ENCODE measurements around the gene PCGF2. TPM values are rescaled to one million over a fixed set of nuclear protein-coding genes. Genes with fewer than 3 reads are reported as not detected.

Gene PCGF2
- 19.3 TPM for total RNA-seq

DNA sequence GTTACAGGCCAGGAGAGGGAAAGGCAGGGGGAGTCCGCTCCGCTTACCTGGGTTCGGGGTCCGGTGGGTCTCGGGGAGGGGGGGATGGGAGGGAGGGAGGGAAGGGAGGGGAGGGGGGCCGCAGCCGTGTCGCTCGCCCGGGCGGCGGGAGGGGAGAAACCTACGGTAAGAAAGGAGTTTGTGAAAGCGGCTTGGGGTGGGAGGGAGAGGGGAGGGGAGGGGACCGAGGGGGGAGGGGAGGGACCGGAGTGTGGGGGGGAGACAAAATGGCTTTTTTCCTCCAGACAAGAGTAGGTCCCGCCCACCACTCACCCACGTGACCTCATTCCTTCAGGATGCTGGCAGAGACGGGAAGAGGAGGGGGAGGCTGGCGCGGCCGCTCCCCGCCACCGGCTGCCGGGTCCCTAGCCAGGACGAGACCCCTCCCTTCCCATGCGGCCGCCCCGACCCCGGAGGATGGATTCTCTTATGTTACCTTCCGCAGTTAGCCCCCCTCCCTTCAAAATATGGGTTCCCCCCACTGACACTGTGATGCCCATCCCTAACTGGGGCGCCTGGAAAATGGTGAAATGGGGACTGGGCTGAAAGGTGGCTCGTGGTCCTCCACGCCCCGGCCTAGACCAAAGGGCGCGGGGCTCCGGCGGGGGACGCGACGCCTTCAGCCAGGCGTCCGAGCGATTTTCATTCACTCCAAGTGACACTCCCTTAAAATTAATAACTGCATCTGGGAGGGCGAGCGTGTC is at the start of gene PCGF2:
TSS of gene PCGF2 (minus strand) at position 188 of the 743 bp plus-strand sequence. CDS start 7,934 bp downstream, outside the sequence.

DNA sequence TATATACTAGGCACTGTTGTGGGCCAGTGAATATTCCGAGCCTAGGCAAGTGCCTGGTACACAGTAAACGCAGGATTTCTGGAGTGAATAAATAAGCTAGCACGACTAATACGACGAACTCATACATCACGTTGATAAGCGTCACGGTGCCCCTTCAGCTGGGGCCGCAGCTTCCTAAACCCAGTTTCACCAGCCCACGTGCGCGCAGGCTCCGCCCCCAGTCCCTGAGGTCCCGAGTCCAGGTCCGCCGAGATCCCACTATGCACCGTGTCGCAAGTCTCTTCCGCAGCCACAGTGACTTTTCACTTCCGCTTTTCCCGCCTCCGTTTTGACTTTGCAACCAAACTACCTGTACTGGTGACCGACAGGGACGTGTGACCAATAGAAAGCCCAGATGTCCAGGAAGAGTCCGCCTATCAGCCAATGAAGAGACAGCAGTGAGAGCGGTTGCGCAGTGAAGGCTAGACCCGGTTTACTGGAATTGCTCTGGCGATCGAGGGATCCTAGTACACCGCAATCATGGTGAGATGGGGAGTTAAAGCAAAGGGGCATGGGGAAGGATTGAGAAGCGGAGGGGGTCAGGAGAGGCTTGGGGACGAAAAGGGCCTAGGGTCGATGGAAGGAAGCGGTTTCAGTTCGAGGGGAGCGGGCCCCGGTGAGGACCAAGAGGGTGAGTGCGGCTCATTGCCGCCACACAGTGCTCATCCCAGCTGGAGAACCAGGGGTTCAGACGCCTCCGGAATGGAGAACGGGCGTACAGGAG is 4.4 kb upstream of the PCGF2 start, which contains the start of gene PSMB3:
TSS of gene PSMB3 (plus strand) at position 434 of the 763 bp plus-strand sequence. CDS start at position 520, 86 bp downstream.

DNA sequence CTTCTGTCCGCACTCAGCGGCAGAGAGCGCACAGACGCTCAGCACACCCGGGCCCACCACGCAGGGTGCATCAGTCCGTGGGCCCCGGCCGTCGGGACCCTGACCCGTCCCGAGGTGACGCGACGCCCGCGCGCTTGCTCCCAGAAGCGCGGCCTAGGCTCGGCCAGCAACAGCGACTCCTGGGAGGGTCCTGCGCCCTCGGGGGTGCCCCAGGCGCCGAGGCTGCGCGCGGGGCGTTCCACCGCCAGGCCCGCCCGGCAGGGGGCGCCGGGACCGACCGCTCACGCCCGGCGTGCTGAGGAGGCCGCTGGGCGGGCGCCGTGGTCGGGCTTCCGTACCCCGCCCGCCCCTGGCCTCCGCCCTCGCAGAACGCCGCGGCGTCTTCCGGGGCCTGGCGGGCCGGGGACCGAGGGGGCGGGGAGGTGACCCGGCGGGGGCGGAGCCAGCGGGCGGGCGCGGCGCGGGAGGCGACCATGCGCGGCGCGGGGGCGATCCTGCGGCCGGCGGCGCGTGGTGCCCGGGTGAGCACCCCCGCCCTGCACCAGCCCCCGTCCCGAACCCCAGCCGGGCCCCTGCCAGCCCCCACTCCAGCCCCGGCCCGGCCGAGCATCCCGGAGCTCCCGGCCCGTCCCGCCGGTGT is 18.1 kb downstream of the PCGF2 start, which contains the start of gene CISD3:
TSS of gene CISD3 (plus strand) at position 456 of the 640 bp plus-strand sequence. CDS start at position 474, 18 bp downstream.

DNA sequence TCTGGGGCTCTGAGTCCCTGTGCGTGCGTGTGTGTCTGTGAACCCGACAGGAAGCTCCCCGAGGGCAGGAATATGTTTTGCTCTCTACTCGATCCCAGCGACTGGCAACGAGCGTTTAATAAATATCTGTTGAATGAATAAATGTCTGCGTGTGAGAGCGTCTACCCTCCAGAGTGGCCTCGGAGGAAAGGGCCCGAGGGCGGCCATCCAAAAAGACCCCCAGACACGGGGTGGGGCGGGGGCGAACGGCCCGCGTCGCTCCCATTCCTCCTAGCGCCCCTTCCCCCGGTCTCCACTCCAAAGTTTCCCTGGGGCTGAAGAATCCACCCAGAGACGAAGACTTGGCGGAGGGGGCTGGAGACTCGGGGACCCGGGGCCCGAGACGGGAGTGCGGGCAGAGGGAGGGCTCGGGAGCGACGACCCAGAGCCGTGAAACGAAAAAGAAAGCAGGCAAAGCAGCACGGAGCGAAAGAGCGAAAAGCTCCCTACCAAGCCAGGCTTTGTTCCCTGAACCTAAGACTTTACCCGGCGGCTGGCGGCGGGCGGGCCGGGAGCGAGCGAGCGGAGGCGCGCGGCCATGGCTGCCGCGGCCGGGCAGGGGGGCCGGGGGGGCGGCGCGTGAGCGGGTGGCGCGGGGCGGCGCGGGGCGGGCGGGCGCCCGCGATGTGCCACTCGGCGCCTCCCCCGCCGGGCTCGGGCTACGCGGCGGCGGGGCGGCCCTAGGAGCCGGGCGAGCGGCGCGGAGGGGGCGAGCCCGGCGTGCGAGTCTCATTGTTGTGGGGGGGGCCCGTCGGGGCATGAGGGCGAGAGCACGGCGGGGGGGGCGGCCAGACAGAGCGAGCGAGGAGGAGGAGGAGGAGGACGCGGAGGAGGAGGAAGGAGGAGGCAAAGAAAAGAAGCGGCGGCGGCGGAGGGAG is 43.3 kb downstream of the PCGF2 start, which contains the start of gene MLLT6:
TSS of gene MLLT6 (plus strand) at position 668 of the 917 bp plus-strand sequence. CDS start 360 bp downstream, outside the sequence.

Small RNAs within 50 kb of the gene (small RNA-seq; reads per million reads assigned to genes)
- gene MIR4726 (ENCODE audit: low replicate concordance) (not detected), gene MIR4734 (ENCODE audit: low replicate concordance) (0.12 reads per million), gene RNA5SP440 (ENCODE audit: low replicate concordance) (not detected), gene RNU6-866P (ENCODE audit: low replicate concordance) (not detected)

Other genes starting within 250 kb of the PCGF2 start
- gene SRCIN1, start 142.4 kb downstream of the PCGF2 start, total RNA-seq, result 5.7 TPM
- 0.70 TPM for gene EPOP, start 73.4 kb downstream of the PCGF2 start, total RNA-seq
- 64.3 TPM for gene MLLT6, start 43.1 kb downstream of the PCGF2 start, total RNA-seq
- gene CISD3, start 18.0 kb downstream of the PCGF2 start, total RNA-seq, result 7.1 TPM
- 125 TPM for gene PSMB3, start 4.4 kb upstream of the PCGF2 start, total RNA-seq
- 73.7 TPM for gene PIP4K2B, start 51.2 kb upstream of the PCGF2 start, total RNA-seq
- gene CWC25, start 77.0 kb upstream of the PCGF2 start, total RNA-seq, result 14.2 TPM
- 1,357 TPM for gene RPL23, start 105.4 kb upstream of the PCGF2 start, total RNA-seq
- 84.0 TPM for gene LASP1, start 121.7 kb upstream of the PCGF2 start, total RNA-seq
- gene FBXO47, start 219.1 kb upstream of the PCGF2 start, total RNA-seq, result not detected

All from metanephros (tissue), 2 donors.